Transverse colon (tissue), 4 donors: Measurements from ENCODE around the gene CRYGC. TPM values are rescaled to one million over a fixed set of nuclear protein-coding genes. Genes with fewer than 3 reads are reported as not detected.

Experiments
- DNase-seq: peaks from one replicate; pipeline ENCODE4 v3.0.0-alpha.2; 2019
- H3K27ac ChIP-seq, 4 donors: fragments of 200-600 bp; sonication (generic); 2 replicates each; pipeline ENCODE4 v1.5.1; 2016 to 2018; ENCODE audit warnings: inconsistent platforms in 4 of 4
- H3K27me3 ChIP-seq: fragments of 200-600 bp; sonication (generic); 2 replicates; pipeline ENCODE4 v1.5.1; 2017; ENCODE audit warnings: inconsistent platforms
- H3K36me3 ChIP-seq, 4 donors: fragments of 200-600 bp; sonication (generic); 2 replicates each; pipeline ENCODE4 v1.5.1; 2017 to 2019; ENCODE audit warnings: inconsistent platforms in 4 of 4
- H3K4me1 ChIP-seq, 4 donors: fragments of 200-600 bp; sonication (generic); 2 replicates each; pipeline ENCODE4 v1.5.1; 2017 to 2020; ENCODE audit warnings: inconsistent platforms in 4 of 4
- H3K4me3 ChIP-seq, 4 donors: fragments of 200-600 bp; sonication (generic); 1 replicate in 1 of 4; 2 replicates in 3 of 4; pipeline versions ENCODE4 v1.5.1 to v1.6.1; 2017 to 2019; ENCODE audit warnings: inconsistent platforms in 4 of 4
- H3K9me3 ChIP-seq, 2 donors: fragments of 200-600 bp; sonication (generic); 2 replicates each; pipeline ENCODE4 v1.5.1; 2017 to 2019; ENCODE audit warnings: inconsistent platforms in 2 of 2
- CTCF ChIP-seq, 5 experiments: fragments of 200-600 bp in 3 of 5; fragments of 450-650 bp in 2 of 5; sonication (generic) in 3 of 5; IDR thresholded peaks; 1 replicate in 2 of 5; 2 replicates in 3 of 5; pipeline ENCODE4 v1.5.1; 2016 to 2017; ENCODE audit warnings: antibody characterized with exemption in 5 of 5, inconsistent platforms in 3 of 5, mild to moderate bottlenecking in 2 of 5, moderate library complexity in 1 of 5
- EP300 ChIP-seq: sonication (generic); formaldehyde crosslinking; IDR thresholded peaks from one replicate; pipeline ENCODE4 v1.6.1; 2017; ENCODE audit warnings: antibody characterized with exemption, low read depth
- POLR2A ChIP-seq: fragments of 450-650 bp; IDR thresholded peaks from one replicate; pipeline ENCODE4 v1.6.1; 2016; ENCODE audit warnings: antibody characterized with exemption, mild to moderate bottlenecking, moderate library complexity
- POLR2AphosphoS5 ChIP-seq, 3 donors: sonication (generic); formaldehyde crosslinking; IDR thresholded peaks; one replicate each; pipeline ENCODE4 v1.6.1; 2016; ENCODE audit warnings: antibody characterized with exemption in 3 of 3
- WGBS, 2 donors: methylation state at CpG; one replicate each; pipeline ENCODE4 v1.1.5; 2018; ENCODE audit warnings: low coverage in 1 of 2; 5-methylcytosine and 5-hydroxymethylcytosine counted together
- in situ Hi-C, 4 donors: fragments of 200-750 bp; cut with MboI; loops; one replicate each; pipeline versions ENCODE4 v1.15.0 to v1.15.1; 2017; ENCODE audit warnings: low sequenced_read_pairs in 3 of 4, low pct_ligation_motif_present in 1 of 4, low pct_unique_long_range_greater_than_20kb in 1 of 4
- intact Hi-C: fragments of 100-400 bp; cut with DNase I; formaldehyde crosslinking; loops from one replicate; pipeline ENCODE4 v1.15.1; 2023; ENCODE audit warnings: low total_unique reads
- total RNA-seq, 4 donors: library from RNA; depleted of rRNA; stranded (reverse); fragments of >200 nt; gene quantifications; one replicate each; pipeline ENCODE4 v1.1.0, GENCODE V29; 2016

The CRYGC gene, protein sequence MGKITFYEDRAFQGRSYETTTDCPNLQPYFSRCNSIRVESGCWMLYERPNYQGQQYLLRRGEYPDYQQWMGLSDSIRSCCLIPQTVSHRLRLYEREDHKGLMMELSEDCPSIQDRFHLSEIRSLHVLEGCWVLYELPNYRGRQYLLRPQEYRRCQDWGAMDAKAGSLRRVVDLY
- total RNA-seq = not detected

- H3K36me3 ChIP-seq = no peaks in the 10 kb centered on the region
- in situ Hi-C loops (no loop called here), intact Hi-C loops (no loop called here)
- TF ChIP-seq EP300 (no peak), POLR2A (no peak), CTCF (IDR thresholded peaks at IDR 0.05) (no peak), POLR2AphosphoS5 (IDR thresholded peaks at IDR 0.05) (no peak)
- peak; percentile 50 for DNase-seq
- peaks cover 5% of the 10 kb centered on the region for H3K27me3 ChIP-seq
- H3K9me3 ChIP-seq = no peaks in the 10 kb centered on the region
- peaks cover 0 to 3% (median 0%) of the 10 kb centered on the region in 4 donors for H3K4me1 ChIP-seq
- peak within 1 kb of the TSS in 1 of 4 donors; percentile 49 for H3K27ac ChIP-seq
- 55 to 62% methylated on average over 17 to 19 of the region's 19 CpGs for WGBS, 2 donors
- no peak within 1 kb of the TSS for H3K4me3 ChIP-seq
Observed at GRCh38 chr2:208129744-208130711, at the start of gene CRYGC. Gene CRYGC, minus strand, starts transcription at chr2:208129828. Its CDS starts 36 bp downstream, at chr2:208129792.

GRCh38 chr2:208179028-208179609 lies 49.5 kb upstream of the CRYGC start:
- H3K27ac ChIP-seq = no peak overlapping the region
- WGBS, 2 donors = 61 to 88% methylated on average over 1 to 4 of the region's 4 CpGs
- no peak overlapping the region for H3K4me3 ChIP-seq
- in situ Hi-C loops = loop anchor here in 1 of 4 donors (10.0 kb wide), 1 partner anchor 66 kb away; no protein-coding TSS in a partner anchor
- H3K36me3 ChIP-seq = no peaks in the 10 kb centered on the region
- no peaks in the 10 kb centered on the region for H3K4me1 ChIP-seq
- intact Hi-C loops = no loop called here
- TF ChIP-seq POLR2A (no peak), CTCF (IDR thresholded peaks at IDR 0.05) (no peak), EP300 (no peak), POLR2AphosphoS5 (IDR thresholded peaks at IDR 0.05) (no peak)
- no peaks in the 10 kb centered on the region for H3K27me3 ChIP-seq
- DNase-seq = no peak
- H3K9me3 ChIP-seq = no peaks in the 10 kb centered on the region

GRCh38 chr2:208175840-208176153 lies 46.2 kb upstream of the CRYGC start:
- 50 to 79% methylated on average over 1 to 6 of the region's 6 CpGs for WGBS, 2 donors
- Histone ChIP-seq H3K27me3 (no peaks in the 10 kb centered on the region), H3K4me1 (no peaks in the 10 kb centered on the region), H3K9me3 (no peaks in the 10 kb centered on the region), H3K27ac (no peak overlapping the region), H3K4me3 (no peak overlapping the region), H3K36me3 (no peaks in the 10 kb centered on the region)
- intact Hi-C loops = no loop called here
- DNase-seq = no peak
- in situ Hi-C loops = loop anchor here in 1 of 4 donors (10.0 kb wide), 1 partner anchor 69 kb away; no protein-coding TSS in a partner anchor
- TF ChIP-seq POLR2AphosphoS5 (IDR thresholded peaks at IDR 0.05) (no peak), POLR2A (no peak), CTCF (IDR thresholded peaks at IDR 0.05) (no peak), EP300 (no peak)
